Measurements from ENCODE around the gene SLC7A11. TPM values are rescaled to one million over a fixed set of nuclear protein-coding genes. Genes with fewer than 3 reads are reported as not detected.

The SLC7A11 gene
- total RNA-seq, 1 experiment from 2014 or later: 10.1 TPM

DNA sequence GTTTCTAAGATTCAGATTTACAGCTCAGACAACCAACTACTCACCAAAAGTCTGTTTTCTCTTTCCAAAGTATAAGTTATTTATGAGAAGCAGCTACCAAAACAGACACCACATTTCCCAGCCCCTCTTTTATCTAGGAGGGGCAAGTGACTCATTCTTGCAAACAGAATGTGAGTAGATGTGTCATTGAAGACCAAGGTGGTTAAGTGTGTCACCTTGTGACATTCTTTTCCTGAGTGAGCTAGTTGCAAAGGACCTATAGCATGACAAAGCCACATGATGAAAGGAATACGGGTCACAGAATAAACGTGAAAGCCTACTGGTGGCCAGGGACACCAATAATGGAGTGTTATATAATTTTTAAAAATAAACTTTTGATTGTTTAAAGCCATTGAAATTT, 50.0 kb downstream of the SLC7A11 start:
- no peak for TF ChIP-seq CDX4 (CRISPR knock-in tag; IDR thresholded peaks at IDR 0.05; ENCODE audit: borderline replicate concordance)
- peak; percentile 45; the same call in 1 of the 2 replicates for TF ChIP-seq GABPB1 (CRISPR knock-in tag; IDR thresholded peaks at IDR 0.05)
- H3K27ac Mint-ChIP-seq: no peak overlapping the region
- no peaks in the 10 kb centered on the region for H3K27me3 Mint-ChIP-seq (ENCODE audit: low read depth)
- DNase-seq (ENCODE audit: low spot score) (no peak), ATAC-seq (no peak)
- ChIA-PET CTCF (no interaction called here), POLR2A (no interaction called here)
- H3K9me3 Mint-ChIP-seq: no peaks in the 10 kb centered on the region
- peaks cover 3% of the 10 kb centered on the region; the same call in 1 of the 2 replicates for H3K4me1 Mint-ChIP-seq
- no peak overlapping the region for H3K4me3 Mint-ChIP-seq
- H3K36me3 Mint-ChIP-seq: no peaks in the 10 kb centered on the region

GRCh38 chr4:138190452-138190858, 51.7 kb downstream of the SLC7A11 start:
- ATAC-seq (no peak), DNase-seq (ENCODE audit: low spot score) (no peak)
- CTCF ChIA-PET: interaction anchor here (0.9 to 1.2 kb wide), 2 partner anchors 305 to 748 kb away, joined by 3 to 4 read pairs; no protein-coding TSS in a partner anchor
- TF ChIP-seq E2F5 (CRISPR knock-in tag; IDR thresholded peaks at IDR 0.05): no peak
- TF ChIP-seq, protein P1, sequence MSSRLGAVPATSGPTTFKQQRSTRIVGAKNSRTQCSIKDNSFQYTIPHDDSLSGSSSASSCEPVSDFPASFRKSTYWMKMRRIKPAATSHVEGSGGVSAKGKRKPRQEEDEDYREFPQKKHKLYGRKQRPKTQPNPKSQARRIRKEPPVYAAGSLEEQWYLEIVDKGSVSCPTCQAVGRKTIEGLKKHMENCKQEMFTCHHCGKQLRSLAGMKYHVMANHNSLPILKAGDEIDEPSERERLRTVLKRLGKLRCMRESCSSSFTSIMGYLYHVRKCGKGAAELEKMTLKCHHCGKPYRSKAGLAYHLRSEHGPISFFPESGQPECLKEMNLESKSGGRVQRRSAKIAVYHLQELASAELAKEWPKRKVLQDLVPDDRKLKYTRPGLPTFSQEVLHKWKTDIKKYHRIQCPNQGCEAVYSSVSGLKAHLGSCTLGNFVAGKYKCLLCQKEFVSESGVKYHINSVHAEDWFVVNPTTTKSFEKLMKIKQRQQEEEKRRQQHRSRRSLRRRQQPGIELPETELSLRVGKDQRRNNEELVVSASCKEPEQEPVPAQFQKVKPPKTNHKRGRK (CRISPR knock-in tag; IDR thresholded peaks at IDR 0.05; ENCODE audit: borderline replicate concordance): no peak
- TF ChIP-seq, protein P2, sequence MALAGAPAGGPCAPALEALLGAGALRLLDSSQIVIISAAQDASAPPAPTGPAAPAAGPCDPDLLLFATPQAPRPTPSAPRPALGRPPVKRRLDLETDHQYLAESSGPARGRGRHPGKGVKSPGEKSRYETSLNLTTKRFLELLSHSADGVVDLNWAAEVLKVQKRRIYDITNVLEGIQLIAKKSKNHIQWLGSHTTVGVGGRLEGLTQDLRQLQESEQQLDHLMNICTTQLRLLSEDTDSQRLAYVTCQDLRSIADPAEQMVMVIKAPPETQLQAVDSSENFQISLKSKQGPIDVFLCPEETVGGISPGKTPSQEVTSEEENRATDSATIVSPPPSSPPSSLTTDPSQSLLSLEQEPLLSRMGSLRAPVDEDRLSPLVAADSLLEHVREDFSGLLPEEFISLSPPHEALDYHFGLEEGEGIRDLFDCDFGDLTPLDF (CRISPR knock-in tag; IDR thresholded peaks at IDR 0.05): no peak
- TF ChIP-seq AFF4 (CRISPR knock-in tag; IDR thresholded peaks at IDR 0.05; ENCODE audit: borderline replicate concordance): no peak
- TF ChIP-seq ZNF416 (CRISPR knock-in tag; IDR thresholded peaks at IDR 0.05): no peak
- TF ChIP-seq NFATC4 (CRISPR knock-in tag; IDR thresholded peaks at IDR 0.05): no peak
- TF ChIP-seq JUN (CRISPR knock-in tag; IDR thresholded peaks at IDR 0.05): no peak
- no peak for TF ChIP-seq CREB1 (CRISPR knock-in tag; IDR thresholded peaks at IDR 0.05)
- no peak for TF ChIP-seq ATF3 (CRISPR knock-in tag; conservative IDR thresholded peaks at IDR 0.05)
- TF ChIP-seq IRF1 (CRISPR knock-in tag; IDR thresholded peaks at IDR 0.05): no peak
- TF ChIP-seq ZNF219 (CRISPR knock-in tag; IDR thresholded peaks at IDR 0.05; ENCODE audit: borderline replicate concordance): no peak
- no peak for TF ChIP-seq ATF1 (CRISPR knock-in tag; IDR thresholded peaks at IDR 0.05)
- no peak for TF ChIP-seq ZNF263 (CRISPR knock-in tag; IDR thresholded peaks at IDR 0.05; ENCODE audit: low read depth)
- no peak for TF ChIP-seq RORB (CRISPR knock-in tag; IDR thresholded peaks at IDR 0.05)
- TF ChIP-seq GTF2I (CRISPR knock-in tag; conservative IDR thresholded peaks at IDR 0.05): no peak
- TF ChIP-seq CTCF (IDR thresholded peaks at IDR 0.05): no peak
- no peak for TF ChIP-seq AR (CRISPR knock-in tag; IDR thresholded peaks at IDR 0.05)
- no peak overlapping the region for H3K27ac Mint-ChIP-seq
- peaks cover 20% of the 10 kb centered on the region for H3K4me1 Mint-ChIP-seq
- no peaks in the 10 kb centered on the region for H3K36me3 Mint-ChIP-seq
- no peaks in the 10 kb centered on the region for H3K9me3 Mint-ChIP-seq
- no peak overlapping the region for H3K4me3 Mint-ChIP-seq
- POLR2A ChIA-PET: interaction anchor here (0.6 kb wide), 1 partner anchor 50 kb away, joined by 4 read pairs; no protein-coding TSS in a partner anchor
- H3K27me3 Mint-ChIP-seq (ENCODE audit: low read depth): no peaks in the 10 kb centered on the region

Measured in WTC11 (cell line).